ENCODE data around the gene NEK1. TPM values are rescaled to one million over a fixed set of nuclear protein-coding genes. Genes with fewer than 3 reads are reported as not detected.

NEK1 gene
- total and polyA plus RNA-seq, 2 donors (not counting 3 experiments of a cell fraction or from before 2014, with no cell fraction given) = 2.6 to 10.1 TPM

DNA sequence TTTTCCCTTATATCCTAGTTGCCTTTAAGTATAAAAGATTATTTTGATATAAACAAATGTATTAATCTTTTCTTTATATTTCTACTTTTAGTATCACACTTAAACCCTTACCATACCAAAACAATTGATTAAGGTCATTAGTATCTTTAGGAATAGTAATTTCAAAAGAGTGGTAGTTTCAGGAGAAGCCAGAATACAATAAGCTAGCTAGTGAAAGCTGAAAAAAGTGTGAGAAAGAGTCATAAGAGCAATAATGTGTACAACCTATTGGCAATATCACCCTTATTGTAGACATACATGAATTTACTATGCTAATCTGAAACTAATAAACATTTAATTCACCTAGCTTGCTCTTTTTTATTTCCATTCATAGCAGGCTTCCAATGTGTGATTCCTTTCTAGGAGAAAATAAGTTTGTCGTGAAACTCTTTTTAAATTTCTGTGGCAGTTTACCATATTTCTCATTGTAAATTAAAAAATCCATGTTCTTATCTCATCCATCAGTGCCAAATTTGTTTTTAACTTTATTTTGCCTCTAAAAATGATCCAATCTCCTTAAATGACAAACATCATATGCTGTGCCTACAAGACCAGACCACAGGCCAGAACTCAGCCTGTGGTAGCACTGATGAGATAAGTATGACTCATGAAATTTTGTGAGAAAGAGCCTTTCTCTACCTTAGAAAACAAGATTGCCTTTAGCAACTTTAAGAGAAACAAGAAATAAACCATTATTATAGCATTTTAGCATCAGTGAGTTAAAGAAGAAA lies 8.1 kb downstream of the NEK1 start:
- FAIRE-seq (peak; percentile 50), DNase-seq (ENCODE audit: low read depth, low spot score) (peak; percentile 31)
- H4K20me1 ChIP-seq (replicated peaks; ENCODE audit: control insufficient read depth, extremely low read depth, insufficient read depth, low read length) = no peaks in the 10 kb centered on the region
- H3K4me1 ChIP-seq (ENCODE audit: control insufficient read depth, extremely low read depth, insufficient read depth, low read length) = peaks cover 4% of the 10 kb centered on the region
- TF ChIP-seq POLR2A (IDR thresholded peaks at IDR 0.05; ENCODE audit: low read depth, low read length) = no peak
- TF ChIP-seq, protein P1, sequence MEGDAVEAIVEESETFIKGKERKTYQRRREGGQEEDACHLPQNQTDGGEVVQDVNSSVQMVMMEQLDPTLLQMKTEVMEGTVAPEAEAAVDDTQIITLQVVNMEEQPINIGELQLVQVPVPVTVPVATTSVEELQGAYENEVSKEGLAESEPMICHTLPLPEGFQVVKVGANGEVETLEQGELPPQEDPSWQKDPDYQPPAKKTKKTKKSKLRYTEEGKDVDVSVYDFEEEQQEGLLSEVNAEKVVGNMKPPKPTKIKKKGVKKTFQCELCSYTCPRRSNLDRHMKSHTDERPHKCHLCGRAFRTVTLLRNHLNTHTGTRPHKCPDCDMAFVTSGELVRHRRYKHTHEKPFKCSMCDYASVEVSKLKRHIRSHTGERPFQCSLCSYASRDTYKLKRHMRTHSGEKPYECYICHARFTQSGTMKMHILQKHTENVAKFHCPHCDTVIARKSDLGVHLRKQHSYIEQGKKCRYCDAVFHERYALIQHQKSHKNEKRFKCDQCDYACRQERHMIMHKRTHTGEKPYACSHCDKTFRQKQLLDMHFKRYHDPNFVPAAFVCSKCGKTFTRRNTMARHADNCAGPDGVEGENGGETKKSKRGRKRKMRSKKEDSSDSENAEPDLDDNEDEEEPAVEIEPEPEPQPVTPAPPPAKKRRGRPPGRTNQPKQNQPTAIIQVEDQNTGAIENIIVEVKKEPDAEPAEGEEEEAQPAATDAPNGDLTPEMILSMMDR (IDR thresholded peaks at IDR 0.05; ENCODE audit: extremely low read depth in 1 of 2, insufficient read depth in 1 of 2, low read depth in 1 of 2, low read length in 2 of 2) = no peak
- peak; percentile 52 for TF ChIP-seq FOS (IDR thresholded peaks at IDR 0.05; ENCODE audit: borderline replicate concordance, insufficient read depth, low read length)
- TF ChIP-seq MAX (IDR thresholded peaks at IDR 0.05; ENCODE audit: insufficient read depth, insufficient read length) = no peak
- TF ChIP-seq MYC (IDR thresholded peaks at IDR 0.05; ENCODE audit: low read depth, low read length) = no peak
- TF ChIP-seq JUN (IDR thresholded peaks at IDR 0.05; ENCODE audit: borderline replicate concordance, insufficient read depth, insufficient read length, low read depth) = peak; percentile 40
- H3K9me1 ChIP-seq (replicated peaks; ENCODE audit: control insufficient read depth, extremely low read depth, insufficient read depth, low read length) = no peaks in the 10 kb centered on the region
- intact Hi-C loops (cut with micrococcal nuclease) = no loop called here
- no TSS peak for BruUV-seq (replicated peaks)
- H3K4me2 ChIP-seq (ENCODE audit: insufficient read depth, low read length) = no peak overlapping the region
- H2AFZ ChIP-seq (ENCODE audit: low read depth, low read length) = no peak overlapping the region
- H3K27me3 ChIP-seq (ENCODE audit: control insufficient read depth in 2 of 2, insufficient read depth in 2 of 2, low read length in 2 of 2) = no peaks in the 10 kb centered on the region
- H3K9me3 ChIP-seq (replicated peaks; ENCODE audit: control insufficient read depth, insufficient read depth, low read length) = no peaks in the 10 kb centered on the region
- ChIA-PET POLR2A (no interaction called here), CTCF (interaction anchor here (0.7 to 1.0 kb wide), 2 partner anchors 9 to 16 kb away, joined by 3 to 5 read pairs; partner anchors contain the start of gene NEK1)
- no peaks in the 10 kb centered on the region for H3K79me2 ChIP-seq (ENCODE audit: control insufficient read depth, insufficient read depth, low read length)
- no peak overlapping the region for H3K9ac ChIP-seq (replicated peaks; ENCODE audit: extremely low read depth, insufficient read depth, low read length)
- H3K36me3 ChIP-seq (ENCODE audit: control insufficient read depth in 2 of 2, extremely low read depth in 1 of 2, insufficient read depth in 2 of 2, low read length in 2 of 2) = no peaks in the 10 kb centered on the region
- no peak overlapping the region for H3K4me3 ChIP-seq (replicated peaks in 1 of 3; ENCODE audit: insufficient read depth in 1 of 3, low read depth in 1 of 3, low read length in 3 of 3)
- no peak overlapping the region for H3K27ac ChIP-seq (ENCODE audit: insufficient read depth, low read depth, low read length)
- dilution Hi-C loops (cut with MboI; ENCODE audit: extremely low pct_ligation_motif_present, low sequenced_read_pairs) = no loop called here

Measured in endothelial cell of umbilical vein (primary cell).